ENCODE data around the gene ASRGL1. TPM values are rescaled to one million over a fixed set of nuclear protein-coding genes. Genes with fewer than 3 reads are reported as not detected.

Gene ASRGL1
- total RNA-seq (2022; extraction: Qiagen RNA extraction): 9.6 to 14.3 TPM (median 13.2 TPM) in 5 replicates

DNA sequence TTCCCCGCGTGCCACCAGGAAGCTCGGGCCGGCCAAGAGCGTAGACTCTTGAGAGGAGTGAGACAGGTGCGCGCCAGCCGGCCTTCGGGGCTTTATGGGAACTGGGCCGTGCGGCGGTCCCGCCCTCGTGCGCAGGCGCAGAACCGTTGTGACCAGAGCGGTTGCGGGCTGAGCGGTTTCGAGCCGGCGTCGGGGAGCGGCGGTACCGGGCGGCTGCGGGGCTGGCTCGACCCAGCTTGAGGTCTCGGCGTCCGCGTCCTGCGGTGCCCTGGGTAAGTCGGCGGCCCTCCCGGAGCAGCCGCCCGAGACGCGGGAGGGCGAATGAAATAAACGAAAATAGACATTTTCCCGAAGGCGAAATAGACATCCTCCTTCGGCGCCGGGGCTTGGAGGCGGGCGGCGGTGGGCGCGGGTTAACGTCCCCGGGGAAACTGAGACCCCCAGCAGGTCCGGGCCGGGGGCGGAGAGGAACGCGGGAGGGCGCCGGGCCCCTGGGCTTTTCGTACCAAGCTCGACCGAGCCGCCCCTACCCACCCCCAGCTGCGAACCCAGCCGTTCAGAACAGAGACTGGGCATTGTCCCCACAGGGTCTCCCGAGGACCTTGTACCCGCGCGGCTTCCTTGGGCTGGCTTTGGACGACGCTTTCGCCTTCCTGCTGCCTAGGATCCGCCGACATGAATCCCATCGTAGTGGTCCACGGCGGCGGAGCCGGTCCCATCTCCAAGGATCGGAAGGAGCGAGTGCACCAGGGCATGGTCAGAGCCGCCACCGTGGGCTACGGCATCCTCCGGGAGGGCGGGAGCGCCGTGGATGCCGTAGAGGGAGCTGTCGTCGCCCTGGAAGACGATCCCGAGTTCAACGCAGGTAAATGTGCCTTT is at the start of gene ASRGL1:
Gene ASRGL1, plus strand, starts transcription at position 146 of the 879 bp plus-strand sequence. Its CDS starts 530 bp downstream, at position 676.

DNA sequence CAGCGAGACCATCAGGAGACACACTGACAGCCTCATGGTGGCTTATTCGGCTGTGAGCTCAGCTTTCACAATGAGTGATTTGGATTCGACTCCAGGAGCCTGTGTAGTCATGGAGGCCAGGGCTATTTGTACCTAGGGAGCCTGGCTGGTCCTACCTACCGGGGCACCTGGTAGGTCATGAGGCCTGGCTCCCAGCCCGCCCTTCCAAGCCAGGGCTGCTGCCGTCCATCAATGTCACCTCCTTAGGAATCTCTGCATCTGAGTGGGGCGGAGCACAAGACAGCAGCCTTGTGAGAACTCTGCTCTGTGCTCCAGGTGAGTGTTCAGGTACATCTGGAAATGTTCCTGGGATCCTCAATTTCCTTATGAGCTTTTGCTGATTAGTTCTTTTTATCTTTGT is 38.3 kb upstream of the ASRGL1 start, which contains the start of gene SCGB1D4:
Gene SCGB1D4, minus strand, starts transcription at position 101 of the 400 bp plus-strand sequence. Its CDS starts 65 bp downstream, at position 36.

DNA sequence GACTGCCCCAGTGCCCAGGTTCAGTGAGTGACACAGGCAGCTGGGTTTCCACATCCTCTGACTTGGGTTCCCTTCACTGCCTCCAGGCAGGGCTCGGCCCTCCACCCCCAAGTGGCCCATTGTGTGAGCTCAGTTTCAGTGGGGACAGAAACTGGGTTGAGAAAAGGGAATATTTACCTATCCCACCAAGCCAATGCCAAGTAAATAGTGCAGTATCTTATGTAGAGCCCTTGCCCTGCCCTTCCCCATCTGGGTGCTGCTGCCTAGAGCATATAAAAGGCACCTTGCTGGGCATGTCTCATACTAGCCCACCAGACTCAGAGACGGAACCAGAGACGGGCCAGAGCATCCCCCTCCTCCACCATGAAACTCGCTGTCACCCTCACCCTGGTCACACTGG is 81.5 kb downstream of the ASRGL1 start, which contains the start of gene SCGB1A1:
Gene SCGB1A1, plus strand, starts transcription at position 301 of the 400 bp plus-strand sequence. Its CDS starts 63 bp downstream, at position 364.

Other genes starting within 250 kb of the ASRGL1 start
- 43.9 to 57.8 TPM (median 51.8 TPM) in 5 replicates for gene INCENP, start 213.4 kb upstream of the ASRGL1 start, total RNA-seq (2022; extraction: Qiagen RNA extraction)
- gene SCGB1D1, start 147.2 kb upstream of the ASRGL1 start, total RNA-seq (2022; extraction: Qiagen RNA extraction): not detected in 5 replicates
- gene SCGB2A1, start 128.8 kb upstream of the ASRGL1 start, total RNA-seq (2022; extraction: Qiagen RNA extraction): not detected in 5 replicates
- 0.48 TPM in 1 of 5 replicates, not detected in the others for gene SCGB1D2, start 95.2 kb upstream of the ASRGL1 start, total RNA-seq (2022; extraction: Qiagen RNA extraction)
- gene SCGB2A2, start 67.3 kb upstream of the ASRGL1 start, total RNA-seq (2022; extraction: Qiagen RNA extraction): not detected in 5 replicates
- not detected in 5 replicates for gene SCGB1D4, start 38.4 kb upstream of the ASRGL1 start, total RNA-seq (2022; extraction: Qiagen RNA extraction)
- gene SCGB1A1, start 81.6 kb downstream of the ASRGL1 start, total RNA-seq (2022; extraction: Qiagen RNA extraction): not detected in 5 replicates
- gene AHNAK, start 209.4 kb downstream of the ASRGL1 start, total RNA-seq (2022; extraction: Qiagen RNA extraction): 288 to 390 TPM (median 357 TPM) in 5 replicates
- 1,940 to 2,067 TPM (median 1,987 TPM) in 5 replicates for gene EEF1G, start 236.4 kb downstream of the ASRGL1 start, total RNA-seq (2022; extraction: Qiagen RNA extraction)